Breast epithelium (tissue), 4 donors: ENCODE results near the gene TAF13. TPM values are rescaled to one million over a fixed set of nuclear protein-coding genes. Genes with fewer than 3 reads are reported as not detected.

Experiments used
- DNase-seq, 2 donors: peaks; one replicate each; pipeline ENCODE4 v3.0.0-alpha.2; 2019; ENCODE audit warnings: low spot score in 2 of 2
- H3K27ac ChIP-seq, 2 donors: fragments of 200-600 bp; sonication (generic) in 1 of 2; one replicate each; pipeline ENCODE4 v1.5.1; 2016 to 2019; ENCODE audit warnings: mild to moderate bottlenecking in 1 of 2
- H3K27me3 ChIP-seq, 2 donors: fragments of 200-600 bp; sonication (generic) in 1 of 2; one replicate each; pipeline versions ENCODE4 v1.5.1 to v1.6.0; 2017 to 2019; ENCODE audit warnings: control low read depth in 1 of 2, mild to moderate bottlenecking in 1 of 2
- H3K36me3 ChIP-seq: fragments of 200-600 bp; one replicate; pipeline ENCODE4 v1.5.1; 2019
- H3K4me1 ChIP-seq, 2 donors: fragments of 200-600 bp; sonication (generic); one replicate each; pipeline ENCODE4 v1.5.1; 2016 to 2019; ENCODE audit warnings: control low read depth in 1 of 2
- H3K4me3 ChIP-seq, 3 donors: fragments of 200-600 bp; sonication (generic); 1 replicate in 2 of 3; 2 replicates in 1 of 3; pipeline ENCODE4 v1.5.1; 2016 to 2019; ENCODE audit warnings: mild to moderate bottlenecking in 3 of 3, moderate library complexity in 2 of 3
- H3K9me3 ChIP-seq, 2 donors: fragments of 200-600 bp; sonication (generic) in 1 of 2; one replicate each; pipeline ENCODE4 v1.5.1; 2016 to 2019; ENCODE audit warnings: control low read depth in 1 of 2
- CTCF ChIP-seq, 3 donors: fragments of 450-650 bp; IDR thresholded peaks; one replicate each; pipeline ENCODE4 v1.5.1; 2016 to 2017; ENCODE audit warnings: antibody characterized with exemption in 3 of 3, mild to moderate bottlenecking in 3 of 3, moderate library complexity in 3 of 3
- POLR2A ChIP-seq: fragments of 450-650 bp; IDR thresholded peaks from one replicate; pipeline ENCODE4 v1.6.1; 2016; ENCODE audit warnings: antibody characterized with exemption, mild to moderate bottlenecking, moderate library complexity
- POLR2AphosphoS5 ChIP-seq, 3 donors: sonication (generic); formaldehyde crosslinking; IDR thresholded peaks; one replicate each; pipeline ENCODE4 v1.6.1; 2017; ENCODE audit warnings: antibody characterized with exemption in 3 of 3
- intact Hi-C: fragments of 100-400 bp; cut with DNase I; formaldehyde crosslinking; loops from one replicate; pipeline ENCODE4 v1.15.1; 2023; ENCODE audit warnings: low total_unique reads
- total RNA-seq, 3 donors: library from RNA; depleted of rRNA; stranded (reverse); fragments of >200 nt; gene quantifications; one replicate each; pipeline ENCODE4 v1.1.0, GENCODE V29; 2016

The TAF13 gene
- total RNA-seq, 3 donors from 2014 or later: 23.1 to 36.4 (median 25.8) TPM

GRCh38 chr1:109048335-109048734 is 27.5 kb downstream of the TAF13 start:
- Histone ChIP-seq H3K9me3 (no peaks in the 10 kb centered on the region), H3K4me3 (no peak overlapping the region), H3K27ac (no peak overlapping the region), H3K4me1 (no peaks in the 10 kb centered on the region), H3K36me3 (no peaks in the 10 kb centered on the region), H3K27me3 (no peaks in the 10 kb centered on the region)
- DNase-seq: no peak
- TF ChIP-seq CTCF (IDR thresholded peaks at IDR 0.05) (no peak), POLR2AphosphoS5 (IDR thresholded peaks at IDR 0.05) (no peak), POLR2A (no peak)
- intact Hi-C loops: no loop called here

- H3K4me3 ChIP-seq: no peak overlapping the region
- no peaks in the 10 kb centered on the region for H3K4me1 ChIP-seq
- no peaks in the 10 kb centered on the region for H3K27me3 ChIP-seq
- no peaks in the 10 kb centered on the region for H3K9me3 ChIP-seq
- no peaks in the 10 kb centered on the region for H3K36me3 ChIP-seq
- no peak for DNase-seq
- intact Hi-C loops: no loop called here
- H3K27ac ChIP-seq: no peak overlapping the region
- TF ChIP-seq POLR2AphosphoS5 (IDR thresholded peaks at IDR 0.05): no peak
- no peak for TF ChIP-seq POLR2A
- no peak for TF ChIP-seq CTCF (IDR thresholded peaks at IDR 0.05)
Measured at GRCh38 chr1:109047339-109047738, 28.5 kb downstream of the TAF13 start.

- DNase-seq: no peak
- no peak overlapping the region for H3K27ac ChIP-seq
Measured at GRCh38 chr1:109046671-109047070, 29.1 kb downstream of the TAF13 start.

GRCh38 chr1:109045595-109045994 is 30.2 kb downstream of the TAF13 start:
- Histone ChIP-seq H3K27me3 (no peaks in the 10 kb centered on the region), H3K27ac (no peak overlapping the region), H3K4me1 (no peaks in the 10 kb centered on the region), H3K4me3 (no peak overlapping the region), H3K9me3 (no peaks in the 10 kb centered on the region), H3K36me3 (no peaks in the 10 kb centered on the region)
- TF ChIP-seq CTCF (IDR thresholded peaks at IDR 0.05): no peak
- no peak for TF ChIP-seq POLR2AphosphoS5 (IDR thresholded peaks at IDR 0.05)
- TF ChIP-seq POLR2A: no peak
- DNase-seq: no peak
- intact Hi-C loops: no loop called here

More at GRCh38 chr1:109046671-109047070, 29.1 kb downstream of the TAF13 start:
- H3K4me1 ChIP-seq: no peaks in the 10 kb centered on the region
- H3K36me3 ChIP-seq: no peaks in the 10 kb centered on the region
- TF ChIP-seq POLR2A (no peak), CTCF (IDR thresholded peaks at IDR 0.05) (no peak), POLR2AphosphoS5 (IDR thresholded peaks at IDR 0.05) (no peak)
- no peak overlapping the region for H3K4me3 ChIP-seq
- no peaks in the 10 kb centered on the region for H3K9me3 ChIP-seq
- intact Hi-C loops: no loop called here
- H3K27me3 ChIP-seq: no peaks in the 10 kb centered on the region

- peak; percentile 94 for DNase-seq
- H3K4me3 ChIP-seq: peak within 1 kb of the TSS; percentile 94 to 99 (median 99)
- no peaks in the 10 kb centered on the region for H3K4me1 ChIP-seq
- intact Hi-C loops: no loop called here
- no peaks in the 10 kb centered on the region for H3K9me3 ChIP-seq
- TF ChIP-seq POLR2AphosphoS5 (IDR thresholded peaks at IDR 0.05) (peak; percentile 79 to 94 (median 86)), POLR2A (peak; percentile 58), CTCF (IDR thresholded peaks at IDR 0.05) (no peak)
- H3K27ac ChIP-seq: peak within 1 kb of the TSS; percentile 83 to 88
- H3K27me3 ChIP-seq: no peaks in the 10 kb centered on the region
- H3K36me3 ChIP-seq: no peaks in the 10 kb centered on the region
Measured at GRCh38 chr1:109041621-109042468, 34.0 kb downstream of the TAF13 start, which contains the start of gene WDR47. Gene WDR47, minus strand, starts transcription at chr1:109042102. Its CDS starts 18,590 bp downstream, at chr1:109023512.
